Activated T-cell treated with anti-CD3 and anti-CD28 coated beads for 48 hours (primary cell): Measurements from ENCODE around the gene SNAPC2.
"Not testable (repeated sequence)": the region's sequence is repeated elsewhere in the genome, so short reads cannot be mapped to it uniquely, and the experiment has no call there.

Experiments
- DNase-seq: peaks from one replicate; pipeline ENCODE4 v3.0.0-alpha.2; 2020; ENCODE audit warnings: low read depth

The SNAPC2 gene

GRCh38 chr19:7909471-7910067, 10.6 kb upstream of the SNAPC2 start:
- no peak for DNase-seq

DNA sequence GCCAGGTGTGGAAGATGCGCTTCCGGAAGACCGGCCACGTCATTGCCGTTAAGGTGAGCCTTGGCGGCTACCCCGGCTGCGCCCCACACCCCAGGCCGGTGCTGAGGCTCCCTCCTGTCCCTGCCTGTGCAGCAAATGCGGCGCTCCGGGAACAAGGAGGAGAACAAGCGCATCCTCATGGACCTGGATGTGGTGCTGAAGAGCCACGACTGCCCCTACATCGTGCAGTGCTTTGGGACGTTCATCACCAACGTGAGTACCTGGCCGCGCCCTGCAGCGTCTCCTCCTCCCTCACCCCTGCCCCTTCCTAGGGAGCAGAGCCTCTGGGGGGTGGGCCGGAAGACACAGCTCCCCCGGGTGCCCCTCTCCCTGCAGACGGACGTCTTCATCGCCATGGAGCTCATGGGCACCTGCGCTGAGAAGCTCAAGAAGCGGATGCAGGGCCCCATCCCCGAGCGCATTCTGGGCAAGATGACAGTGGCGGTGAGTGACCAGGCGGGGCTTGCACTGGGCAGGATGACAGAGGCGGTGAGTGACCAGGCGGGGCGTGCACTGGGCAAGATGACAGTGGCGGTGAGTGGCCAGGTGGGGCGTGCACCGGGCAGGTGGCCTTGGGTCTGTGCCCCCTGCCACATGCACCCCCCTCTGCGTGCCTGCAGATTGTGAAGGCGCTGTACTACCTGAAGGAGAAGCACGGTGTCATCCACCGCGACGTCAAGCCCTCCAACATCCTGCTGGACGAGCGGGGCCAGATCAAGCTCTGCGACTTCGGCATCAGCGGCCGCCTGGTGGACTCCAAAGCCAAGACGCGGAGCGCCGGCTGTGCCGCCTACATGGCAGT, 9.6 kb upstream of the SNAPC2 start:
- no peak for DNase-seq

GRCh38 chr19:7911508-7912143, 8.5 kb upstream of the SNAPC2 start:
- DNase-seq: no peak

- no peak for DNase-seq
Observed at GRCh38 chr19:7912144-7912696, 7.9 kb upstream of the SNAPC2 start.

DNA sequence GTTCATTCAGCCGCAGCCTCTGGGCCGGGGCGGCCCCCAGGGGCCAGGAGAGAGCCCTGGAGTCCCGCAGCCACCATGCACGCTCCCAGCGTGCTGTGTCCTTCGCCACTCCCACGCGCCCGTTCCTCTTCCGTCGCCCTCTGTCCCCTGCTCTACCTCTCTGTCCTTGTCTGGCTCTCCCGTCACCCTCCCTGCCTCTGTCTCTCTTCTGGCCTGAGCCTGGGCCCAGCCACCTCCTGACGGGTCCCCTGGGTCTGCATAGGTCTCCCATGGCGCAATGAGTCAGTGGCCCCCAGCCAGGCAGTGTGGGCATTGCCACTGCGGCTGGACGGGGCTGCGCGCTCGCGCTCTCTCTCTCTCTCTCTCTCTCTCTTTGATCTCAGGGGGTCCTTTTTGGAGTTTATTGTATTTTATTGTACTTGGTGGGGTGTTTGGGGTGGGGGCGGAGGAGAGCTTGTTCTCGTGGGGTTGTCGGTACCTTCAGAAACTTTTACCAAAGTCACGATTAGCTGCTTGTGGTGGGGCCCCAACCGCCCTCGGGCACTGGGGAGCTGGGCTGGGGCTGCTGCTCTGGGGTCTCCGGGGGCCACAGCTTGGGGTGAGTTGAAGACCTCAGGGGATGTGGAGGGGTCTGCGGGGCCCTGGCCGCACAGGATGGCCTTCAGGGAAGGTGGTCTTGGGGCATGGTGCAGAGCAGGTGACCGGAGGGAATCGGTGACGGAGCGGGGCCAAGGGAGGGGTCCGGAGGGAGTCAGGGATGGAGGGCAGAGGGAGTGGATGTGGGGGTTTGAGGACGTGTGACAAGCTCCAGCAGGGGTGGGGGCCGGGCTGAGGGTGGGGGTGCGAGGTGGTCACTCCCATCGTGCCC, 7.2 kb upstream of the SNAPC2 start:
- no peak for DNase-seq

DNA sequence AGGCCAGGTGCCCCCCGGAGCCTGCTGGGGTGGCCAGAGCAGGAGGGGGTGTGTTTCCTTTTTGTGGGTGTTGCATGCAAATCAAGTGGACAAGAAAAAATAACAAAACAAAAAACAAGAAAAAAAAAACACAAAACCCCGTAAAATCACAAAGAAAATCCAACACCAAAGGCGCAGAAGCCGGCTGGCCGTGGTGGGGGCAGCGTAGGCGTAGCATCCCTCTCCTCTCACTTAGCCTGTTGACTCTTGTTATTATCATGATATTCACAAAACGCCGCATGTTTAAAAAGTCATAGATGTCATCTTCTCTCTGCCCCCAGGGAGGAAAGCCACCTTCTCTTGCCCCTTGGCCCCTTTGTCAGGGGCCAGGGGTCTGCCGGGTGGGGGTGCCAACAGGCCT, 6.5 kb upstream of the SNAPC2 start:
- DNase-seq: no peak

DNA sequence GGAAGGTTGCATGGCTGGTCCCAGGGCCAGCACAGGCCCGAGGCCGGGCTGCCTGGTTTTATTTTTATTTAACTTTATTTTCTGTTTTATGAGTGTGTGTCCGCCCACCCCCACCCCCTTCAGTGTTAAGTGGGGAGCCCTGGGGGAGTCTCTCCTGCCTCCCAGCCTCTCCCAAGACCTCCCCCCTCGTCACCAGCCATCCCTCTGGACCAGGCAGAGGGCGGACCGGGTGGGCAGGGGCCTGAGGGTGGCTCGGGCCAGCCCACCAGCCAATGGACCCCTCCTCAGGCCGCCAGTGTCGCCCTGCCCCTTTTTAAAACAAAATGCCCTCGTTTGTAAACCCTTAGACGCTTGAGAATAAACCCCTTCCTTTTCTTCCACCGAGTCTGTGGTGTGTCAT, 6.0 kb upstream of the SNAPC2 start:
- DNase-seq: no peak

DNA sequence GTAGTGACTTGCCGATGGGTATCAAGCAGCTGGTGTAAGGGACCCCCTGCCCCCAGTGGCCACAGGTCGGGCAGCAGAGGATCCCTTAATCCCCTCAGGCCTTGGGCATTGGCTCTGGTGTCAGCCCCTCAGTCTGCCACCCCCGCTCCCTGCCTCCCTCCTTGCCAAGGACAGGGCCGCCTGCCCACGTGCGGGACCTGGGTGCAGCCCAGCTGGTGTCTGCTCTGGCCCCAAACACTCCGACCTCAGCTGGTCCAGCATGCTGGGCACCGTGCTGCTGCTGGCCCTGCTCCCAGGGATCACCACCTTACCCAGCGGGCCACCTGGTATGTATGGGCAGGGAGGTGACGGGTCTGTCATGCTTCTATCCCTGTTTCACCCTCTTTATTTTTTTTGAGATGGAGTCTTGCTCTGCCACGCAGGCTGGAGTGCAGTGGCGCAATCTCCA, 5.5 kb upstream of the SNAPC2 start, which contains the start of gene TGFBR3L:
Gene TGFBR3L (plus strand): TSS at position 233 of the 448 bp plus-strand sequence.
- DNase-seq: no peak

GRCh38 chr19:7915250-7916102, 4.7 kb upstream of the SNAPC2 start:
- no peak for DNase-seq

- peak; percentile 63 for DNase-seq
Observed at GRCh38 chr19:7916103-7916954, 3.8 kb upstream of the SNAPC2 start.

DNA sequence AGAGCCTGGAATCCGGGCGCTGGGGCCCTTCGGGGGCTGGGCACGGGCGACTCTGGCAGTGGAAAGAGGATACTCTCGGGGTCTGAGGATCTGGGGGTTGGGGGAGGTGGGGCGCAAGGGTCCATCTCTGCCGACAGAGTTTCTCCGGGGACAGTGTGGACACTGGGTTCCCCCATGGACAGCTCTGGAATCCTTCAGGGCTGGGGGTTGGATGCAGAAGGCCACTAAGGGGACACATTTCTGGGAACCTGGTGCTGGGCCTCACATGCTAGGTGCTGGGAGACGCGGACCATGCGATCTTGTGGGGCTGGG, 3.2 kb upstream of the SNAPC2 start:
- DNase-seq: no peak

DNA sequence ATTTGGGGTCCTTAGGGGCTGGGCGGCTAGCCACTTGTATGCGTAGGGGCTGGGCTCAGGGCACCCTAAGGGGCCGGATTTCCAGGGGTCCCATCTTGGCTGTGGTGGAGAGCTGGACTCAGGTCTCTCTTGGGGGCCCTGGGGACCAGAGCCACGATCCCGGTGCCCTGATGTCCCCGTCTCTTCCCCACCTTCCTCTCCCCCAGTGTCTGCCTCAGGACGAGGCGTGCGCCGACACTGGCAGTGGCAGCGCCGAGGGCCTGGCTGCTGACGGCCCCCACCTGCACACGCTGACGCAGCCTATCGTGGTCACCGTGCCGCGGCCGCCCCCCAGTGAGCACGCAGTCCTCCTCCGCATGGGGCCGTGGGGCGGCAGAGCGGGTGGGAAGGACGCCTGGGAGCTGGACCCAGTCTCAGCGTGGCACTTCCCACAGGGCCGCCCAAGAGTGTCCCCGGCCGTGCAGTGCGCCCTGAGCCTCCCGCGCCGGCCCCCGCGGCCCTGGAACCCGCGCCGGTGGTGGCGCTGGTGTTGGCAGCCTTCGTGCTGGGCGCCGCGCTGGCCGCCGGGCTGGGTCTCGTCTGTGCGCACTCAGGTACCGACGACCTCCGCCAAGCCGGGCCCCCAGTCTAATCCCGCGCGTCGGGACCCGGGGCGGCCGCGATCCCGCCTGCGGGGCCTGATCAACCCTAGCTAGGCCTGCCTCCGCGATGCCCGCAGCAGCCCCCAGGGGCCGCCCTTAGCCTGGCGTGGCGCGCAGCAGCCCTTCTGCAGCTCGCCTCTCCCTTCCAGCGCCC, 2.7 kb upstream of the SNAPC2 start:
- peak; percentile 67 for DNase-seq

DNA sequence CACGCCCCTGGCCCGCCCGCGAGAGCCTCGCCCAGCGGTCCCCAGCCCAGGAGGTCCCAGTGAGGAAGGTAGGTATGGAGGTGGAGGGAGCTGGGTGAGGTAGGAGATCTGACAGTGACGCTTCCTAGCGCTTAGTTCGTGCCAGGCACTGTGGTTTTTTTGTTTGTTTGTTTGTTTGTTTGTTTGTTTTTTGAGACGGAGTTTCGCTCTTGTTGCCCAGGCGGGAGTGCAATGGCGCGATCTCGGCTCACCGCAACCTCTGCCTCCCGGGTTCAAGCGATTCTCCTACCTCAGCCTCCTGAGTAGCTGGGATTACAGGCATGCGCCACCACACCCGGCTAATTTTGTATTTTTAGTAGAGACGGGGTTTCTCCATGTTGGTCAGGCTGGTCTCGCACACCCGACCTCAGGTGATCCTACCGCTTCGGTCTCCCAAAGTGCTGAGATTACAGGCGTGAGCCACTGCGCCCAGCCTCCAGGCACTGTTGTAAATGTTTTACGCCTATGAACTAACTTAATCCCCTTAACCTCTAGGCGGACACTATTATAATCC, 2.0 kb upstream of the SNAPC2 start:
- not testable (repeated sequence) for DNase-seq

- DNase-seq: no peak
Observed at GRCh38 chr19:7918615-7919421, 1.3 kb upstream of the SNAPC2 start.

GRCh38 chr19:7920519-7921301, 572 bp downstream of the SNAPC2 start:
- peak; percentile 97 for DNase-seq

DNA sequence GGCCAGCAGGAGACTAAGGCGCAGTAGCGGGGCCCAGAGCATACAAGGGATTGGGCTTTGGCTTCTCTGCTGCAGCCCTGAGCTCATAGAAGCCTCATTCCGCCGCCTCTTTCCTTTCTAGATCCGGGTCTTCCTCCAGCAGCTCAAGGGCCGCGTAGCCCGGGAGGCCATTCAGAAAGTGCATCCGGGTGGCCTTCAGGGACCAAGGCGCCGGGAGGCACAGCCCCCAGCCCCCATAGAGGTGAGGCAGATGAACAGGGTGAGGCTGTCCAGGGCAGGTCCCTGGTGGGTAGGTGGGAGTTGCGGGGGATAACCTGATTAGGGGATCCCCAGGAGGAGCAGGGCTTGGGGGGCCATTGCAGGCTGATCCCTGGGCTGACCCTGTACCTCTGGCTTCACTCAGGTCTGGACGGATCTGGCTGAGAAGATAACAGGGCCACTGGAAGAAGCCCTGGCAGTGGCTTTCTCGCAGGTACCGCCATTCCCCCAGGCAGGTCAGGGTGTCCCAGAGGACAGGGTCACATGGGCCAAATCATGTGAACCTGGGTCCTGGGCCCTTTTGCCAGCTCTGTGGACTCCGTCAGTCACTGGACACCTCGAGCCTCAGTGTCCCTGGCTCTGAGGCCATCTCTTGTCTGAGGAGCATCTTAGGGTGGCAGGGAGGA, 1.3 kb downstream of the SNAPC2 start:
- DNase-seq: no peak
